ENCODE data around the gene FICD. TPM values are rescaled to one million over a fixed set of nuclear protein-coding genes. Genes with fewer than 3 reads are reported as not detected.

Gene FICD
- total and polyA plus RNA-seq, 2 of the 13 experiments (the other 11 are each of a cell fraction or from before 2014, with no cell fraction given), result 0.99 to 3.0 TPM

DNA sequence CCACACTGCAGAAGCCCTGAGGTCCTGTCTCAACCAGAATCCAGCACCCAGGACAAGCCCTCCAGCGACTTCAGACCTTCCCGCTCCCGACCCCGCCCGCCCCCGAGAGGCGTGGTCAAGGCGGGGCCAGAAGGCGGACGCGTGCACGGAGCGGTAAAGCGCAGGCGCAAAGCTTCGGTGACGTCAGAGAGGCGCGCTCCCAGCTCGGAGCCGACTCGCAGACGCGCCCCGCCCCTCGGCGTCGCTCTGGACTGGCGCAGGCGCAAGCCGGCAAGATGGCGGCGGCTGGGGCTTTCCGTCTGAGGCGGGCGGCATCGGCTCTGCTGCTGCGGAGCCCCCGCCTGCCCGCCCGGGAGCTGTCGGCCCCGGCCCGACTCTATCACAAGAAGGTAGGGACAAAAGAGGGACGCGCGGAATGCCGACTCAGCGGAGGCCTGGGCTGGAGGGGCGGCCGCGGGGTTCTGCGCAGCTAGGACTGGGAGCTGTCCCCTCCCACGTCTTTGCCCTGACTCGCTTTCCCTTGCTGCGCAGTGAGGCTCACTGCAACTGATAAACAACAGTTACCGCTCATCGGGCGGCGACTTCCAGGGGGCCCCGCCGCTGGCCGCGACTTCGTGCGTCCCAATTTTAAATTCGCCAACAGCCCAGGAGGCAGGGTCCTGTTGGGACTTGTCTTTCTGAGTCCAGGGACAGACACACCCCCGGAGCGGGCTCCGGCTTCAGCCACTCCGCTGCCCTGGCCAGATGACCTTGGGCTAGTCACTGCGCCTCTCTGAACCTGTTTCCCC lies 47.5 kb downstream of the FICD start, which contains the start of gene ISCU (continued):
- TF ChIP-seq, protein P1, sequence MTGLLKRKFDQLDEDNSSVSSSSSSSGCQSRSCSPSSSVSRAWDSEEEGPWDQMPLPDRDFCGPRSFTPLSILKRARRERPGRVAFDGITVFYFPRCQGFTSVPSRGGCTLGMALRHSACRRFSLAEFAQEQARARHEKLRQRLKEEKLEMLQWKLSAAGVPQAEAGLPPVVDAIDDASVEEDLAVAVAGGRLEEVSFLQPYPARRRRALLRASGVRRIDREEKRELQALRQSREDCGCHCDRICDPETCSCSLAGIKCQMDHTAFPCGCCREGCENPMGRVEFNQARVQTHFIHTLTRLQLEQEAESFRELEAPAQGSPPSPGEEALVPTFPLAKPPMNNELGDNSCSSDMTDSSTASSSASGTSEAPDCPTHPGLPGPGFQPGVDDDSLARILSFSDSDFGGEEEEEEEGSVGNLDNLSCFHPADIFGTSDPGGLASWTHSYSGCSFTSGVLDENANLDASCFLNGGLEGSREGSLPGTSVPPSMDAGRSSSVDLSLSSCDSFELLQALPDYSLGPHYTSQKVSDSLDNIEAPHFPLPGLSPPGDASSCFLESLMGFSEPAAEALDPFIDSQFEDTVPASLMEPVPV (CRISPR knock-in tag; IDR thresholded peaks at IDR 0.05), result peak; percentile 57; the same call in 1 of the 2 replicates
- TF ChIP-seq, protein P2, sequence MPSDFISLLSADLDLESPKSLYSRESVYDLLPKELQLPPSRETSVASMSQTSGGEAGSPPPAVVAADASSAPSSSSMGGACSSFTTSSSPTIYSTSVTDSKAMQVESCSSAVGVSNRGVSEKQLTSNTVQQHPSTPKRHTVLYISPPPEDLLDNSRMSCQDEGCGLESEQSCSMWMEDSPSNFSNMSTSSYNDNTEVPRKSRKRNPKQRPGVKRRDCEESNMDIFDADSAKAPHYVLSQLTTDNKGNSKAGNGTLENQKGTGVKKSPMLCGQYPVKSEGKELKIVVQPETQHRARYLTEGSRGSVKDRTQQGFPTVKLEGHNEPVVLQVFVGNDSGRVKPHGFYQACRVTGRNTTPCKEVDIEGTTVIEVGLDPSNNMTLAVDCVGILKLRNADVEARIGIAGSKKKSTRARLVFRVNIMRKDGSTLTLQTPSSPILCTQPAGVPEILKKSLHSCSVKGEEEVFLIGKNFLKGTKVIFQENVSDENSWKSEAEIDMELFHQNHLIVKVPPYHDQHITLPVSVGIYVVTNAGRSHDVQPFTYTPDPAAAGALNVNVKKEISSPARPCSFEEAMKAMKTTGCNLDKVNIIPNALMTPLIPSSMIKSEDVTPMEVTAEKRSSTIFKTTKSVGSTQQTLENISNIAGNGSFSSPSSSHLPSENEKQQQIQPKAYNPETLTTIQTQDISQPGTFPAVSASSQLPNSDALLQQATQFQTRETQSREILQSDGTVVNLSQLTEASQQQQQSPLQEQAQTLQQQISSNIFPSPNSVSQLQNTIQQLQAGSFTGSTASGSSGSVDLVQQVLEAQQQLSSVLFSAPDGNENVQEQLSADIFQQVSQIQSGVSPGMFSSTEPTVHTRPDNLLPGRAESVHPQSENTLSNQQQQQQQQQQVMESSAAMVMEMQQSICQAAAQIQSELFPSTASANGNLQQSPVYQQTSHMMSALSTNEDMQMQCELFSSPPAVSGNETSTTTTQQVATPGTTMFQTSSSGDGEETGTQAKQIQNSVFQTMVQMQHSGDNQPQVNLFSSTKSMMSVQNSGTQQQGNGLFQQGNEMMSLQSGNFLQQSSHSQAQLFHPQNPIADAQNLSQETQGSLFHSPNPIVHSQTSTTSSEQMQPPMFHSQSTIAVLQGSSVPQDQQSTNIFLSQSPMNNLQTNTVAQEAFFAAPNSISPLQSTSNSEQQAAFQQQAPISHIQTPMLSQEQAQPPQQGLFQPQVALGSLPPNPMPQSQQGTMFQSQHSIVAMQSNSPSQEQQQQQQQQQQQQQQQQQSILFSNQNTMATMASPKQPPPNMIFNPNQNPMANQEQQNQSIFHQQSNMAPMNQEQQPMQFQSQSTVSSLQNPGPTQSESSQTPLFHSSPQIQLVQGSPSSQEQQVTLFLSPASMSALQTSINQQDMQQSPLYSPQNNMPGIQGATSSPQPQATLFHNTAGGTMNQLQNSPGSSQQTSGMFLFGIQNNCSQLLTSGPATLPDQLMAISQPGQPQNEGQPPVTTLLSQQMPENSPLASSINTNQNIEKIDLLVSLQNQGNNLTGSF (CRISPR knock-in tag; IDR thresholded peaks at IDR 0.05), result peak; percentile 68
- TF ChIP-seq, protein P3, sequence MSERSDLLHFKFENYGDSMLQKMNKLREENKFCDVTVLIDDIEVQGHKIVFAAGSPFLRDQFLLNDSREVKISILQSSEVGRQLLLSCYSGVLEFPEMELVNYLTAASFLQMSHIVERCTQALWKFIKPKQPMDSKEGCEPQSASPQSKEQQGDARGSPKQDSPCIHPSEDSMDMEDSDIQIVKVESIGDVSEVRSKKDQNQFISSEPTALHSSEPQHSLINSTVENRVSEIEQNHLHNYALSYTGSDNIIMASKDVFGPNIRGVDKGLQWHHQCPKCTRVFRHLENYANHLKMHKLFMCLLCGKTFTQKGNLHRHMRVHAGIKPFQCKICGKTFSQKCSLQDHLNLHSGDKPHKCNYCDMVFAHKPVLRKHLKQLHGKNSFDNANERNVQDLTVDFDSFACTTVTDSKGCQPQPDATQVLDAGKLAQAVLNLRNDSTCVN (CRISPR knock-in tag; IDR thresholded peaks at IDR 0.05; ENCODE audit: borderline replicate concordance), result peak; percentile 59; the same call in 1 of the 2 replicates
- TF ChIP-seq, protein P4, sequence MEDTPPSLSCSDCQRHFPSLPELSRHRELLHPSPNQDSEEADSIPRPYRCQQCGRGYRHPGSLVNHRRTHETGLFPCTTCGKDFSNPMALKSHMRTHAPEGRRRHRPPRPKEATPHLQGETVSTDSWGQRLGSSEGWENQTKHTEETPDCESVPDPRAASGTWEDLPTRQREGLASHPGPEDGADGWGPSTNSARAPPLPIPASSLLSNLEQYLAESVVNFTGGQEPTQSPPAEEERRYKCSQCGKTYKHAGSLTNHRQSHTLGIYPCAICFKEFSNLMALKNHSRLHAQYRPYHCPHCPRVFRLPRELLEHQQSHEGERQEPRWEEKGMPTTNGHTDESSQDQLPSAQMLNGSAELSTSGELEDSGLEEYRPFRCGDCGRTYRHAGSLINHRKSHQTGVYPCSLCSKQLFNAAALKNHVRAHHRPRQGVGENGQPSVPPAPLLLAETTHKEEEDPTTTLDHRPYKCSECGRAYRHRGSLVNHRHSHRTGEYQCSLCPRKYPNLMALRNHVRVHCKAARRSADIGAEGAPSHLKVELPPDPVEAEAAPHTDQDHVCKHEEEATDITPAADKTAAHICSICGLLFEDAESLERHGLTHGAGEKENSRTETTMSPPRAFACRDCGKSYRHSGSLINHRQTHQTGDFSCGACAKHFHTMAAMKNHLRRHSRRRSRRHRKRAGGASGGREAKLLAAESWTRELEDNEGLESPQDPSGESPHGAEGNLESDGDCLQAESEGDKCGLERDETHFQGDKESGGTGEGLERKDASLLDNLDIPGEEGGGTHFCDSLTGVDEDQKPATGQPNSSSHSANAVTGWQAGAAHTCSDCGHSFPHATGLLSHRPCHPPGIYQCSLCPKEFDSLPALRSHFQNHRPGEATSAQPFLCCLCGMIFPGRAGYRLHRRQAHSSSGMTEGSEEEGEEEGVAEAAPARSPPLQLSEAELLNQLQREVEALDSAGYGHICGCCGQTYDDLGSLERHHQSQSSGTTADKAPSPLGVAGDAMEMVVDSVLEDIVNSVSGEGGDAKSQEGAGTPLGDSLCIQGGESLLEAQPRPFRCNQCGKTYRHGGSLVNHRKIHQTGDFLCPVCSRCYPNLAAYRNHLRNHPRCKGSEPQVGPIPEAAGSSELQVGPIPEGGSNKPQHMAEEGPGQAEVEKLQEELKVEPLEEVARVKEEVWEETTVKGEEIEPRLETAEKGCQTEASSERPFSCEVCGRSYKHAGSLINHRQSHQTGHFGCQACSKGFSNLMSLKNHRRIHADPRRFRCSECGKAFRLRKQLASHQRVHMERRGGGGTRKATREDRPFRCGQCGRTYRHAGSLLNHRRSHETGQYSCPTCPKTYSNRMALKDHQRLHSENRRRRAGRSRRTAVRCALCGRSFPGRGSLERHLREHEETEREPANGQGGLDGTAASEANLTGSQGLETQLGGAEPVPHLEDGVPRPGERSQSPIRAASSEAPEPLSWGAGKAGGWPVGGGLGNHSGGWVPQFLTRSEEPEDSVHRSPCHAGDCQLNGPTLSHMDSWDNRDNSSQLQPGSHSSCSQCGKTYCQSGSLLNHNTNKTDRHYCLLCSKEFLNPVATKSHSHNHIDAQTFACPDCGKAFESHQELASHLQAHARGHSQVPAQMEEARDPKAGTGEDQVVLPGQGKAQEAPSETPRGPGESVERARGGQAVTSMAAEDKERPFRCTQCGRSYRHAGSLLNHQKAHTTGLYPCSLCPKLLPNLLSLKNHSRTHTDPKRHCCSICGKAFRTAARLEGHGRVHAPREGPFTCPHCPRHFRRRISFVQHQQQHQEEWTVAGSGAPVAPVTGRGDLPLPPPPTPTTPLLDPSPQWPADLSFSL (CRISPR knock-in tag; IDR thresholded peaks at IDR 0.05), result no peak
- TF ChIP-seq, protein P5, sequence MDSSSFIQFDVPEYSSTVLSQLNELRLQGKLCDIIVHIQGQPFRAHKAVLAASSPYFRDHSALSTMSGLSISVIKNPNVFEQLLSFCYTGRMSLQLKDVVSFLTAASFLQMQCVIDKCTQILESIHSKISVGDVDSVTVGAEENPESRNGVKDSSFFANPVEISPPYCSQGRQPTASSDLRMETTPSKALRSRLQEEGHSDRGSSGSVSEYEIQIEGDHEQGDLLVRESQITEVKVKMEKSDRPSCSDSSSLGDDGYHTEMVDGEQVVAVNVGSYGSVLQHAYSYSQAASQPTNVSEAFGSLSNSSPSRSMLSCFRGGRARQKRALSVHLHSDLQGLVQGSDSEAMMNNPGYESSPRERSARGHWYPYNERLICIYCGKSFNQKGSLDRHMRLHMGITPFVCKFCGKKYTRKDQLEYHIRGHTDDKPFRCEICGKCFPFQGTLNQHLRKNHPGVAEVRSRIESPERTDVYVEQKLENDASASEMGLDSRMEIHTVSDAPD (CRISPR knock-in tag; IDR thresholded peaks at IDR 0.05), result 0 out of 2 replicates have a peak, but pooled peaks have one; percentile 34
- TF ChIP-seq, protein P6, sequence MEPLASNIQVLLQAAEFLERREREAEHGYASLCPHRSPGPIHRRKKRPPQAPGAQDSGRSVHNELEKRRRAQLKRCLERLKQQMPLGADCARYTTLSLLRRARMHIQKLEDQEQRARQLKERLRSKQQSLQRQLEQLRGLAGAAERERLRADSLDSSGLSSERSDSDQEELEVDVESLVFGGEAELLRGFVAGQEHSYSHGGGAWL (CRISPR knock-in tag; IDR thresholded peaks at IDR 0.05), result peak; percentile 86; the same call in 1 of the 2 replicates
- 0 out of 2 replicates have a peak, but pooled peaks have one; percentile 18 for TF ChIP-seq CENPT (CRISPR knock-in tag; IDR thresholded peaks at IDR 0.05; ENCODE audit: low read depth)

Measured in HepG2 (cell line).